ACC112 (cell line): Measurements from ENCODE around the gene KDR.

Experiments used
- H2AFZ ChIP-seq: fragments of 200-600 bp; sonication (generic); one replicate; pipeline ENCODE4 v1.6.0; 2017; ENCODE audit warnings: antibody characterized with exemption, low read length; ENCODE audit not compliant: unreplicated experiment
- H3K27ac ChIP-seq: fragments of 200-600 bp; sonication (generic); 2 replicates; pipeline ENCODE4 v1.5.1; 2014; ENCODE audit warnings: low read depth, mild to moderate bottlenecking, antibody characterized with exemption, low read length, moderate library complexity
- H3K27me3 ChIP-seq: fragments of 200-600 bp; sonication (generic); 2 replicates; pipeline ENCODE4 v1.6.1; 2014; ENCODE audit warnings: mild to moderate bottlenecking, antibody characterized with exemption, low read length, moderate library complexity, mixed read lengths; ENCODE audit not compliant: insufficient read depth
- H3K36me3 ChIP-seq: fragments of 200-600 bp; sonication (generic); 2 replicates; pipeline ENCODE4 v1.6.1; 2016; ENCODE audit warnings: mild to moderate bottlenecking, antibody characterized with exemption, low read length, moderate library complexity, mixed read lengths; ENCODE audit not compliant: insufficient read depth
- H3K4me1 ChIP-seq: fragments of 200-600 bp; sonication (generic); one replicate; pipeline ENCODE4 v1.6.1; 2016; ENCODE audit warnings: low read length, mixed read lengths; ENCODE audit not compliant: insufficient read depth, unreplicated experiment, control insufficient read depth
- H3K4me3 ChIP-seq: fragments of 200-600 bp; sonication (generic); 2 replicates; pipeline ENCODE4 v1.5.1; 2014; ENCODE audit warnings: mild to moderate bottlenecking, low read depth, low read length
- H3K79me2 ChIP-seq: fragments of 200-600 bp; sonication (generic); one replicate; pipeline ENCODE4 v1.6.0; 2016; ENCODE audit warnings: low read length; ENCODE audit not compliant: control insufficient read depth, unreplicated experiment, insufficient read depth

KDR gene

GRCh38 chr4:55032179-55032578 lies 93.2 kb downstream of the KDR start:
- Histone ChIP-seq H3K4me3 (no peak overlapping the region), H3K79me2 (no peaks in the 10 kb centered on the region), H3K4me1 (peaks cover 41% of the 10 kb centered on the region), H2AFZ (no peak overlapping the region), H3K27me3 (no peaks in the 10 kb centered on the region), H3K36me3 (no peaks in the 10 kb centered on the region), H3K27ac (no peak overlapping the region)

GRCh38 chr4:55031158-55031557 lies 94.2 kb downstream of the KDR start:
- no peaks in the 10 kb centered on the region for H3K79me2 ChIP-seq
- no peak overlapping the region for H3K27ac ChIP-seq
- H3K36me3 ChIP-seq, result no peaks in the 10 kb centered on the region
- no peak overlapping the region for H2AFZ ChIP-seq
- H3K4me3 ChIP-seq, result no peak overlapping the region
- peaks cover 32% of the 10 kb centered on the region for H3K4me1 ChIP-seq
- H3K27me3 ChIP-seq, result no peaks in the 10 kb centered on the region

GRCh38 chr4:55030589-55030988 lies 94.8 kb downstream of the KDR start:
- Histone ChIP-seq H3K79me2 (no peaks in the 10 kb centered on the region), H3K4me1 (peaks cover 26% of the 10 kb centered on the region), H3K27ac (no peak overlapping the region), H3K4me3 (no peak overlapping the region), H2AFZ (no peak overlapping the region), H3K27me3 (no peaks in the 10 kb centered on the region), H3K36me3 (no peaks in the 10 kb centered on the region)

- Histone ChIP-seq H3K4me1 (peaks cover 20% of the 10 kb centered on the region), H3K27ac (no peak overlapping the region), H3K4me3 (no peak overlapping the region), H3K36me3 (no peaks in the 10 kb centered on the region), H3K27me3 (no peaks in the 10 kb centered on the region), H2AFZ (no peak overlapping the region), H3K79me2 (no peaks in the 10 kb centered on the region)
These were observed 95.4 kb downstream of the KDR start for GRCh38 chr4:55029821-55030503.

GRCh38 chr4:55029321-55029720 lies 96.1 kb downstream of the KDR start:
- peaks cover 16% of the 10 kb centered on the region for H3K4me1 ChIP-seq
- no peaks in the 10 kb centered on the region for H3K36me3 ChIP-seq
- no peak overlapping the region for H3K4me3 ChIP-seq
- H3K27ac ChIP-seq, result no peak overlapping the region
- no peak overlapping the region for H2AFZ ChIP-seq
- no peaks in the 10 kb centered on the region for H3K27me3 ChIP-seq
- no peaks in the 10 kb centered on the region for H3K79me2 ChIP-seq
